K562 (cell line): ENCODE data around the gene SEZ6. TPM values are rescaled to one million over a fixed set of nuclear protein-coding genes. Genes with fewer than 3 reads are reported as not detected.

Source experiments
- ATAC-seq: fragments of 200-7000 bp; cut with Tn5 transposase; 3 replicates; pipeline ENCODE4 v1.9.1; 2020; ENCODE audit warnings: moderate library complexity
- BruUV-seq: library from RNA; stranded (reverse); fragments of 400-500 nt; replicated peaks from 2 replicates; lab custom pipeline; 2021; lab: Mats Ljungman, UMichigan
- CTCF ChIA-PET: fragments of 300-600 bp; formaldehyde crosslinking; extraction: SDS; loops from one replicate; lab custom pipeline; 2021; ENCODE audit warnings: low intra/inter-chr PET ratio; lab: Yijun Ruan, JAX
- POLR2A ChIA-PET: fragments of 300-600, 350-650 bp; sonication (Branson Sonifier 250); formaldehyde crosslinking; extraction: SDS; loops from one replicate; lab custom pipeline; 2021; ENCODE audit warnings: antibody characterized with exemption, inconsistent platforms; lab: Yijun Ruan, JAX
- DNase-seq, 4 experiments: peaks; one replicate each; pipeline versions ENCODE4 v3.0.0 to v3.0.0-alpha.2; 2011 to 2018; ENCODE audit warnings: low spot score in 3 of 4, mixed read lengths in 3 of 4; ENCODE audit errors: extremely low read depth in 1 of 4
- FAIRE-seq: peaks from 2 replicates; lab custom pipeline; 2011; peaks lifted over from hg19 to GRCh38; lab: Jason Lieb, UNC
- H2AFZ ChIP-seq: 2 replicates; pipeline ENCODE4 v1.6.0; 2011; ENCODE audit warnings: low read depth, low read length, control low read depth, inconsistent platforms
- H3K27ac ChIP-seq: fragments of 200-600 bp; 3 replicates; pipeline ENCODE4 v1.8.0; 2011; ENCODE audit warnings: low read depth, mild to moderate bottlenecking, control low read depth, inconsistent platforms, low read length, moderate library complexity, mixed read lengths; ENCODE audit errors: extremely low read depth
- H3K27me3 ChIP-seq, 2 experiments: fragments of 300-600 bp in 1 of 2; 2 replicates in 1 of 2; 3 replicates in 1 of 2; pipeline versions ENCODE4 v1.6.0 to v1.8.0; 2011; ENCODE audit warnings: inconsistent platforms in 2 of 2, low read length in 2 of 2, mild to moderate bottlenecking in 1 of 2, mixed read lengths in 1 of 2, moderate library complexity in 1 of 2; ENCODE audit not compliant: control insufficient read depth in 2 of 2, insufficient read depth in 2 of 2
- H3K36me3 ChIP-seq: fragments of 300-600 bp; 3 replicates; pipeline ENCODE4 v1.8.0; 2011; ENCODE audit warnings: mild to moderate bottlenecking, low read length, inconsistent platforms; ENCODE audit not compliant: control insufficient read depth, insufficient read depth
- H3K4me1 ChIP-seq, 2 experiments: fragments of 200-600 bp in 1 of 2; replicated peaks in 1 of 2; 2 replicates in 1 of 2; 3 replicates in 1 of 2; pipeline versions ENCODE4 v1.5.1 to v1.8.0; 2011; ENCODE audit warnings: inconsistent platforms in 2 of 2, low read length in 2 of 2, mild to moderate bottlenecking in 1 of 2, mixed read lengths in 1 of 2, moderate library complexity in 1 of 2; ENCODE audit not compliant: control insufficient read depth in 2 of 2, insufficient read depth in 2 of 2
- H3K4me2 ChIP-seq: 2 replicates; pipeline ENCODE4 v1.6.1; 2011; ENCODE audit warnings: low read length, control low read depth, inconsistent platforms, mixed read lengths; ENCODE audit not compliant: insufficient read depth
- H3K4me3 ChIP-seq: fragments of 200-600 bp; sonication (generic), shearing (Covaris generic); 2 replicates; pipeline ENCODE4 v1.5.1; 2016; ENCODE audit warnings: control low read depth, inconsistent platforms
- H3K79me2 ChIP-seq: fragments of 200-600 bp; 3 replicates; pipeline ENCODE4 v1.8.0; 2011; ENCODE audit warnings: low read length, inconsistent platforms; ENCODE audit not compliant: control insufficient read depth, insufficient read depth
- H3K9ac ChIP-seq, 2 experiments: 2 replicates each; pipeline versions ENCODE4 v1.6.0 to v1.6.1; 2011; ENCODE audit warnings: low read depth in 2 of 2, low read length in 2 of 2, control low read depth in 1 of 2, inconsistent platforms in 1 of 2, mild to moderate bottlenecking in 1 of 2, mixed read lengths in 1 of 2; ENCODE audit not compliant: insufficient read depth in 1 of 2
- H3K9me1 ChIP-seq: one replicate; pipeline ENCODE4 v1.6.0; 2011; ENCODE audit warnings: inconsistent platforms, mild to moderate bottlenecking, low read length, moderate library complexity; ENCODE audit not compliant: control insufficient read depth, insufficient read depth
- H3K9me3 ChIP-seq: replicated peaks from 2 replicates; pipeline ENCODE4 v1.5.1; 2011; ENCODE audit warnings: low read depth, low read length, inconsistent platforms; ENCODE audit not compliant: control insufficient read depth, insufficient read depth
- H4K20me1 ChIP-seq: replicated peaks from 2 replicates; pipeline ENCODE4 v1.6.1; 2011; ENCODE audit warnings: low read length, inconsistent platforms, mixed read lengths; ENCODE audit not compliant: control insufficient read depth, insufficient read depth
- EHMT2 ChIP-seq: fragments of 450-650 bp; IDR thresholded peaks from 2 replicates; pipeline ENCODE4 v1.6.1; 2018; ENCODE audit warnings: antibody characterized with exemption
- MYBL2 ChIP-seq, 2 experiments: fragments of 450-650 bp in 1 of 2; sonication (generic) in 1 of 2; formaldehyde crosslinking in 1 of 2; IDR thresholded peaks; 2 replicates each; pipeline versions ENCODE4 v1.6.1 to v1.8.1; 2017 to 2022; ENCODE audit warnings: borderline replicate concordance in 1 of 2, inconsistent platforms in 1 of 2, low read depth in 1 of 2, mild to moderate bottlenecking in 1 of 2, missing genetic modification reagents in 1 of 2, moderate library complexity in 1 of 2
- TOE1 ChIP-seq, 2 experiments: fragments of 450-650 bp in 1 of 2; sonication (generic) in 1 of 2; formaldehyde crosslinking in 1 of 2; IDR thresholded peaks; 2 replicates each; pipeline versions ENCODE4 v1.7.1 to v1.8.0; 2016 to 2022; ENCODE audit warnings: borderline replicate concordance in 2 of 2, mild to moderate bottlenecking in 2 of 2, antibody characterized with exemption in 1 of 2, inconsistent platforms in 1 of 2, low read depth in 1 of 2, missing genetic modification reagents in 1 of 2, moderate library complexity in 1 of 2
- WGBS: fragments of 100-300 bp; shearing (Covaris generic); methylation state at CpG from one replicate; pipeline ENCODE4 v1.1.6; 2016; ENCODE audit warnings: low coverage, mixed read lengths; ENCODE audit not compliant: insufficient coverage; ENCODE audit errors: missing lambda C conversion rate; 5-methylcytosine and 5-hydroxymethylcytosine counted together
- in situ Hi-C: fragments of 300-500 bp; cut with MboI; formaldehyde crosslinking; loops from 4 replicates; pipeline ENCODE4 v1.15.0; 2018; ENCODE audit warnings: inconsistent platforms, mixed read lengths
- intact Hi-C: fragments of 100-400 bp; cut with micrococcal nuclease; formaldehyde crosslinking; loops from 2 replicates; pipeline ENCODE4 v1.14.2; 2022
- polyA plus RNA-seq, 8 experiments: library from polyadenylated mRNA; depleted of rRNA in 4 of 8; stranded (reverse) in 5 of 8; unstranded in 3 of 8; fragments of >200 nt; fragmentation: Nextera tagmentation in 2 of 8; fragmentation: Illumina TruSeq in 1 of 8; extraction: Ambion mirVana in 2 of 8; extraction: Trizol in 1 of 8; gene quantifications; 2 replicates each; pipeline versions ENCODE4 v1.2.1 to v1.2.3, GENCODE V29; 2011 to 2014; ENCODE audit warnings: inconsistent platforms in 1 of 8, missing spikeins in 1 of 8
- total RNA-seq, 7 experiments: library from RNA; depleted of rRNA in 6 of 7; stranded (reverse); fragments of >200 nt in 6 of 7; fragmentation: Illumina TruSeq in 2 of 7; extraction: Trizol in 2 of 7; gene quantifications; 2 replicates each; pipeline versions ENCODE4 v1.2.1 to v1.2.3, GENCODE V29; 2011 to 2021; ENCODE audit warnings: low replicate concordance in 1 of 7

Gene SEZ6
- total and polyA plus RNA-seq, 9 of the 15 experiments (the other 6 are each of a cell fraction or from before 2014, with no cell fraction given), result not detected

GRCh38 chr17:28986714-28987655 lies 18.8 kb downstream of the SEZ6 start:
- H3K4me1 ChIP-seq, result peaks cover 0 to 9% of the 10 kb centered on the region in 2 experiments; a peak in 2 of 5 replicates
- in situ Hi-C loops, result no loop called here
- intact Hi-C loops, result no loop called here
- no peaks in the 10 kb centered on the region for H3K36me3 ChIP-seq
- DNase-seq (no peak), ATAC-seq (no peak), FAIRE-seq (no peak)
- H3K9me3 ChIP-seq, result no peaks in the 10 kb centered on the region
- no peaks in the 10 kb centered on the region for H3K79me2 ChIP-seq
- peaks cover 16% of the 10 kb centered on the region; the same call in 1 of the 2 replicates for H4K20me1 ChIP-seq
- no peak overlapping the region for H3K4me3 ChIP-seq
- BruUV-seq, result no TSS peak
- CTCF ChIA-PET, result no interaction called here
- POLR2A ChIA-PET, result interaction anchor here (0.7 to 2.8 kb wide), 2 partner anchors 9 to 15 kb away, joined by 3 to 15 read pairs; no protein-coding TSS in a partner anchor
- H3K9me1 ChIP-seq, result no peaks in the 10 kb centered on the region
- TF ChIP-seq MYBL2 (IDR thresholded peaks at IDR 0.05; ENCODE audit: low read depth) (no peak), MYBL2 (CRISPR knock-in tag; IDR thresholded peaks at IDR 0.05; ENCODE audit: borderline replicate concordance) (no peak), TOE1 (IDR thresholded peaks at IDR 0.05; ENCODE audit: borderline replicate concordance) (no peak), TOE1 (CRISPR knock-in tag; IDR thresholded peaks at IDR 0.05; ENCODE audit: borderline replicate concordance, low read depth) (no peak), EHMT2 (no peak)
- H3K9ac ChIP-seq, result no peak overlapping the region
- no peak overlapping the region for H3K4me2 ChIP-seq
- H3K27me3 ChIP-seq, result peaks cover 9 to 65% of the 10 kb centered on the region in 2 experiments; a peak in 4 of 5 replicates
- H3K27ac ChIP-seq, result no peak overlapping the region
- 7% methylated on average over 15 of the region's 15 CpGs for WGBS
- no peak overlapping the region for H2AFZ ChIP-seq
